LHCN-M2 (cell line): ENCODE measurements around the gene ANLN. TPM values are rescaled to one million over a fixed set of nuclear protein-coding genes. Genes with fewer than 3 reads are reported as not detected.
"Not testable (repeated sequence)": the region's sequence is repeated elsewhere in the genome, so short reads cannot be mapped to it uniquely, and the experiment has no call there.

Source experiments
- DNase-seq: peaks from one replicate; pipeline ENCODE4 v3.0.0-alpha.2; 2012; ENCODE audit warnings: low read depth
- total RNA-seq: library from RNA; depleted of rRNA; stranded (reverse); fragments of >200 nt; gene quantifications from 2 replicates; pipeline ENCODE4 v1.2.3, GENCODE V29; 2014

ANLN gene
- total RNA-seq, 1 experiment from 2014 or later, result 373 TPM

DNA sequence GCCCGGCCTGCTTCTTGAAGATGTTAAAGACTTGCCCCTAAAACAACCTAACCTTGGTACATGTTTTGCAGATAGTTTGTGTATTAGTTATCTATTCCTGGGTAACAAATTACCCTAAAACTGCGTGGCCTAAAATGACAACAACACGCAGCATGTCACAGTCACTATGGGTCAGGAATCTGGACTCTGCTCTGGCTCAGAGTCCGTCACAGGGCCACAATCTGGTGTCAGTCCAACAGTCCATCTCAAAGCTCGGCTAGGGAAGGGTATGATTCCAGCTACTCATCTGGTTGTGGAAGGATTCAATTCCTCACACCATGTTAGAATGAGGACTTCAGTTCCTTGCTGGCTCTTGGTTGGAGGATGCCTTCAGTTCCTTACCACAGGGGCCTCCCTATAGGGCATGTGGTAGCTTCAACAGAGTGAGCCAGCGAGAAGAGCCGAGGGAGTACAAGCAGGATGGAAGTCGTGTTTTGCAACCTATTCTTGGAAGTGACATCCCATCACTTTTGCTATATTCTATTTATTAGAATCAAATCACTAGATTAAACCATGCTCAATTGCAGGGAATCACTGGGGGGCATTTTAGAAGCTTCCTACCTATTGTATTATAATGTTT lies 71.3 kb downstream of the ANLN start:
- no peak for DNase-seq

DNA sequence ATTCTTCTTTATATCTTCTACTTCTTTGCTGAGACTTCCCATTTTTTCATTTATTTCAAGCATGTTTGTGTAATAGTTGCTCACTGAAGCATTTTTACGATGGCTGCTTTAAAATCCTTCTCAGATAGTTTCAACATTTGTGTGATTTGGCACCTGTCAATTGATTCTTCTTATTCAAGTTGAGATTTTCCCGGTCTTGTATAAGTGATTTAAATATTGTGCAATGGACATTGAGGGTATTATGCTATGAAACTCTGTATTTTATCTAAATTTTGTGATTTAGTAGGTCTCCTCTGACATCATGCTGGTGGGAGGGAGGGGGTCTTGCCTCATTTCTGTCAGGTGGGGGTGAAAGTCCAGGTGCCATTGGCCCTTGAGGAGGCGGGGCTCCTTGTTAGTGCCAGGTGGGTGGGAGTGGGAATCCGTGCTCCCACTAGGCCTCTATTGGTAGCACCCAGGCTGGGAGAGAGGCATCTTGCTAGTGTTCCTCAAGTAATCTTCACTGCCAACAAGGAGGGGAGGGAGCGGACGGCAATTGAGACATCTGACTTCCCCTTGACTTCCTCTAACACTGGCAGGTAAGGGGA lies 73.0 kb downstream of the ANLN start:
- no peak for DNase-seq

DNA sequence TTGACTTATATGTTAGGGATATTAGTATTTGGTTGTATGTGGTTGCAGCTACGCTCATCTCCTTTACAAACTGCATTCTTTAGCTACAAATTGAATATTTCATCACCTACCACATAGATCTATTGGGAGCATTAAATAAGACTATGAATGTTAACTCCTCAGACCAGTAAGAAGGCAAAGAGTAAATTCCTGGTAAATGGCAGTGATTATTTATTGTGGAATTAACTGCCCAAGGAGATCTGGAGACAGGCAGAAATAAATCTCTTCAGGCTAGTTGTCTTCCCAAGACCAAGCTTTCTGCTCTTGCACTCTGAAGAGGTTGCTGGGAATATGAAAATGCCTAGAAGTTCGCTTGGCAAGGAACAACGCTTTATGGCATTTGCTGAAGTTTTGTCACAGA lies 74.6 kb downstream of the ANLN start:
- DNase-seq, result no peak

DNA sequence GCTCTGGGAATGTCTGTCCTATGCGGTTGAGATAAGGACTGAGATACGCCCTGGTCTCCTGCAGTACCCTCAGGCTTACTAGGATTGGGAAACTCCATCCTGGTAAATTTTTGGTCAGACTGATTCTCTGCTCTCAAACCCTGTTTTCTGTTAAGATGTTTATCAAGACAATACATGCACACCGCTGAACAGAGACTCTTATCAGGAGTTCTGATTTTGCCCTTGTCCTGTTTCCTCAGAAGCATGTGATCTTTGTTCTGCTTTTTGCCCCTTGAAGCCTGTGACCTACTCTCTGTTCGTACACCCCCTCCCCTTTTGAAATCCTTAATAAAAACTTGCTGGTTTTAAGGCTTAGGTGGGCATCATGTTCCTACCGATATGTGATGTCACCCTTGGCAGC lies 76.3 kb downstream of the ANLN start:
- not testable (repeated sequence) for DNase-seq

DNA sequence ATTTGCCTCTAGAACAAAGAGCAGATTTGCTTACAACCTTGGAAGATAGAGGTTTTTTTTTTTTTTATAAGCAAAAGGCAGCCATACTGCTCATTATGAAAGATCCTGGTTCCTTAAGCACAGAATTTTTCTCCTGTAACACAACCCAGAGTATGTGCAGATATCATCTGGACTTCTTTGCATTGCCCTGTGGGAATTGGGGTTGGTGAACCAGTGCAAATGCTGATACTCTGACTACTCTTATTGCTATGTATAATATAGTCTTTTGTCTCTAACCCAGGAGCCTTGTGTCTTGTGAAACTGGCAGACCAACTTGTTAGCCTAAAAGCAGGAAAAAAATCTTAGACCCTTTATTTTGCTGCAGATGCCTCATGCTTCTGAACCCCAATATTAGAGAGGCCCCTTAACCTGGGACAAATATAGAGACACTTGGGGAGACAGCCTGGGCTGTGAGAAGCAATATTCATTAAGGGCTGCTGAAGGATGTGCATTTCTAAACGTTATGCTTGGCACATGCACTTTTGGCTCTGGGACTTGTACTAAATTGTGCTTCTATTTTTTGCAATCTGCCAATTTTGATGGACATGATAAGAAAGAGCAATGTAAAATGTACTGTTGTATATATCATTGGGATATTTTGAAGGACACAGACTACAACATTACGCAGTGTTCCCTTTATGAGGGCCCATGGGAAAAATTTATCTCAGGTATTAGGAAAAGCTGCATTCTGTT lies 78.9 kb downstream of the ANLN start:
- DNase-seq, result peak; percentile 28

DNA sequence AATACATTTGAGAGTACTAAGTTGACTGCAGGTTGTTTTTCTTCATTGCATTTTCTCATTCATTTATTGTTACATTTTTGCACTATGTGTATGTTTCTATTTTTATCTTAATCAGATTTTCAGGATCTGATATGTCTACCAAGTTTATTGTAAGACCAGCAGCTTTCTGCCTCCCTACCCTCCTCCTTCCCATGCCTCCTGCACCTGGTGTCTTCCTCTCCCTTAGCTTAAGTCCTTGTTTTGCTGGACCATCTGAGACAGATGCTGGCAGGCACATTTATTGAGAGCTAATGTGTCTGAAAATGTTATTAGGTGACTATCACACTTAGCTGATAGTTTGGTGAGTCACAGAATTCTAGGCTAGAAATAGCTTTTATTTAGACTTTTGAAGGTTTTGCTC lies 79.6 kb downstream of the ANLN start:
- DNase-seq, result no peak

DNA sequence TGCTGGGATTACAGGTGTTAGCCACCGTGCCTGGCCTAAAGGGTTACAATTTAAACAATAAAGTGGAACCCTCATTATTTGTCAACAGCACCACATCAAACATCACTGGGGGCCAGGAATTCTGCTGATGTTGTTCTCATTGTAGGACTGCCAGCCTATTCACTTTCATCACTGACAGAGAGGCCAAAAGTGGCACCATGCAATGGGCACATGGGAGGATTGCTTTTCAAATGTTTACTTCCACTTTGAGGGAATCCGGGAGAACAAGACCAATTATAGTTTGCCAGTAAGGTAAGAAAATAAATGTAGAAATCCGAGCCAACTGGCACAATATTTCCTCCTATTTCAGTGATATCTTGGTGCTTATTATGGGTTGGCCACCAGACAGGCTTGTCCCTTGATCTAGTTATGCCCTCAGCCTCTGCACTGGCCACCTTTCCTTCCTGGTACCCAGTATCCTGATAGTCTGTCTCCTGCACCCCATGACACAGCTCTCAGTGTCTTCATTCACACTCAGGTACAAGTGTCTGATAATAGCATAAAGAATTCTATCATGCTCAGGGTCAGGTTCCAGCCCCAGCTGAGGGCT lies 82.6 kb downstream of the ANLN start:
- no peak for DNase-seq

DNA sequence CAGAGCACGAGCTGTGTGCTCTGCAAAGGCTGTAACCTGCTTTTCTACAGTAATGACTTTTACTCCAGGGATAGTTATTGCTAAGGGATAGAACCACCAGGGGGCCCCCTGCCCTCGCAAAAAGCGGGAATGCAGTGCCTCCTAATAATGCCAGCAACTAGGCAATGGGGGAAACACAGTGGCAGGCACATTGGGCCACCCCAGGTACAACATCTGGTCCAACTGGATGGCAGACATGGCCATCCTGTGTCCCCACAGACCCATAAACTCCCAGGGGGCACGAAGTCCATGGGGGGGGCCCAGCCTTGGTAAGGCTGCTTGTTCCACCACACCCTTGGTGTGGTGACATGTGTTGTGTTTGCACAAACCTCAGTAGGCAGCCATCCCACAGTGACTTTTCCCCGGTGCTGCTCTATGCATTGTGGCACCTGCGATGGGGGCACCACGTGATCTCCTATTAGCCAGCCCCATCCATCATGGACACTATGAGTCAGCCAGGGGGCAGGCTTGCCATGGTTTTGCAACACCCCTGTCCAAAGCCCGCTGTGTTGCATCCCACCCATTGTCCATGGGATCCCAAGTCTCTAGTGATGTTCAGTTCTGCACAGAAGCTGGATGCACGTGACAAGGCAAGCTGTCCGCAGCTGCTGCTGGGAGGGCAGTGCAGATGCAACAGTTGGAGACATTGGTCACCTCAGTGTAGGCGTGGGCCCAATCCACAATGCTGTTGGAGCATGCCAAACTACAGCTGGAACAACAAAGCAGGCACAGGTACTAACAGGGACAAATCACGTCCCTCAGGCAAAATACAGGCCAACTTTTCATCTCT lies 84.0 kb downstream of the ANLN start:
- DNase-seq, result peak; percentile 52

DNA sequence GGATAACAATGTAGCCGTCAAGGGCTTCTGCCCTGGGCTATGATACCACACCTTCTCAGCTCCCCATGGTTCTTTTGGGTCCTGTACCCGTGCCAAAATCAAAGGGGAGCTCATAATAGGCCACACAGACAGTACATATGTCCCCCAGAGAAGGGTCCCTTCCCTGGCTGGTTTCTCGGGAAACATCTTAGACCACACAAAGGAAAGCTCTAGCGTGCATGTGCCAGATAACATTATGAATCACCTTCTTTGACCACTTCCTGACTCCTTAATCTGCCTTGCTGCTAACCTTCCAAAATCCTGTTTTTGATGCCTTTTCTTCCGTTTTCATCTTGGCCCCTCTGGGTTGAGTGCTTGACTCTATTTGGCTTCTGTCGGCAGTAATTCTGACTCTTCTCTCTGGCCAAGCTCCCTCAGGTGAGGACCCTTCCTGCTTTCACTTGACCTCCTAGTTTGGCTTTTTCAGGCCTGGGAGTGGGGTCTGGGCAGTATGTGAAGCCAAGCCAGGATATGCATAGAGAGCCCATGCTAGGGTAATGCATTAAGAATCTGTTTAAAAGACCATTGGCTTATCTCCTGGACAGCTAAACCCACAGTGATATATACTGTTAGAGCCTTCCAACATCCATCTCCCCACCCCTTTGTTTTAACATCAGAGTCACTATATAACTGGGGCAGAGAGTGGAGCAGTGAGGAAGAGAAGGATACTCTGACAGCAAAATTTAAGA lies 84.8 kb downstream of the ANLN start:
- peak; percentile 65 for DNase-seq

DNA sequence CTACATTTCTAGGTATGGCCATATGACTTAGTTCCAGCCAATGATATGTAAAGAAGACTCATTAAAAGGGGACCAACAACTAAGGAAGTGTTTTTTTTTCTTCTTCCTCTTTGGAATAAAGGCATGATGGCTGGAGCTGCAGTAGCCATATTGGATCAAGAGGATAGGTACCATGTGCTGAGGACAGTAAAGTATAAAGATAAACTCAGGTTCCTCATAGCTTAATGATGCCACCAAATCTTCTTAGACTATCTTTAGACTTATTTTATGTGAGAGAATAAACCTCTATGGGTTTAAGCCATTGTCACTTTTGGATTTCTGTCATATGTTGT lies 85.3 kb downstream of the ANLN start:
- no peak for DNase-seq

DNA sequence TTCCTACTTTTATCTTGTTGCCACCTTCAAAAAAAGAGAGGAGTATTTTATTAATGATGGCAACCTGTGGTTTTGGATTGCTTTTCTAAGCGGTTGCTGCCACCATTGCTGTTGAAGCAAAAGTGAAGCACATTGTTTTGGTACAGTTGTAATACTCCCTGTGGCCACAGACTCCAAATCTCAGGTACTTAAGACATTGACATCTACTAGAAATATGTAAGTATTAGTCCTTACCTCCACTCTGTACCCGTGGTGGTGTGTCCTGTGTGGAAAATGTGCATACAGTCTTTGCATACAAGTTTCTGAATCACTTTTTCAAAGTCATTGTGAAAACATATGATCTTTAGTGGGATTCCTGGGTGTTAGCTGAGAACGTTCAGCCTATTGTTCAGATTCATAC lies 85.7 kb downstream of the ANLN start:
- DNase-seq, result no peak

DNA sequence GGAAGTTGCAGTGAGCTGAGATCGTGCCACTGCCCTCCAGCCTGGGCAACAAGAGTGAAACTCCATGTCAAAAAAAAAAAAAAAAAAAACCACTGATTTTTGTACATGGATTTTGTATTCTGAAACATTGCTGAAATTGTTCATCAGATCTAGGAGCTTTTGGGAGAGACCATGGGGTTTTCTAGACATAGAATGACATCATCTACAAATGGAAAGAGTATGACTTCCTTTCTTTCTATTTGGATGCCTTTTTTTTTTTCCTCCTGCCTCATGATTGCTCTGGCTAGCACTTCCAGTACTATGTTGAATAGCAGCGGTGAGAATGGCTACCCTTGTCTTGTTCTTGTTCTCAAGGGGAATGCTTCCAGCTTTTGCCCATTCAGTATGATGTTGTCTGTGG lies 89.1 kb downstream of the ANLN start:
- no peak for DNase-seq

DNA sequence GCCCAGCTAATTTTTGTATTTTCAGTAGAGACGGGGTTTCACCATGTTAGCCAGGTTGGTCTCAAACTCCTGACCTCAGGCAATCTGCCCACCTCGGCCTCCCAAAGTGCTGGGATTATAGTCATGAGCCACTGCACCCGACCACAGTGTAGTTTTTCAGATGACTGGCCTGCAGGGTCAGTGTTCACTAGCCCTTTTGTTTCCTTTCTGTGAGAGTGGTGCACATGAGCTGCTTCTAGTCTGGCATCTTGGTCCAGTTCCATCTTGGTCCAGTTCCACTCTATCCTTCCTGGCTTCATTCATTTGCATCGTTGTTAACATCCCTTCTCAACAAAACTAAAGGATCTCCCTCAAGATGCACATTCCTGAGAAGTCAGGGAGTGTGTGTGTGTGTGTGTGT lies 94.2 kb downstream of the ANLN start:
- not testable (repeated sequence) for DNase-seq

DNA sequence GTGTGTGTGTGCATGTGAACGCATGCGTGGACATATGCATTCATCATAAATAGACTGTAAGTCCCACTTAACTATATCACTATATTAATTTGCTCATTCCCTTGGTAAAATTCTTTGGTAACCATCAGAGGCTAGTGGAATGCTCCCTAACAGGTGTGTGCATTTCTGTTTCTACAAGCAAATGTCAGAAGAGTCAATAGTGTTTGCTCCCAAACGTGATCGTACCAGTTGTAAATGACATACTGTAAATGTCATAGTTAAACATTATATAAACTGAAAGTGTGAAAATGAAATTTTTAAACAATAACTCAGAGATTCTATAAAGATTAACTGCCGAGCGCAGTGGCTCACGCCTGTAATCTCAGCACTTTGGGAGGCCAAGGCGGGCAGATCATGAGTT lies 94.6 kb downstream of the ANLN start:
- no peak for DNase-seq

DNA sequence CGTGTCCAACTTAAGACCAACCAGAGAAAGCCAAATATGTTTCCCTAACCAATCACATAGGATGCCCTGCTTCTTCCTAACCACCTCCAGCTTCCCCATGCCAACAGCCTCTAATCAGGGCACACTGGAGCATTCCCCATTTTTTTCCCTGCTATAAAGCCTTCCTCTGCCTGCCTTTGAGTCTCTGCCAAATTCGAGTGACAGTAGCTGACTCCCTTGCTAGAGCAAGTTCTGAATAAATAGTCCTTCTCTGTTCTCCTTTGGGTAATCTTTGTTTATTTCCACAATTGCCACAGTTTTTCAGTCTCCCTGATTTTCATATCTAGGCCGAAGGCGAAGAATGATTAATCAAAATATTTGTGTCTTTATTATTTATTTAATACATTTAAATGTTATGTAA lies 96.7 kb downstream of the ANLN start:
- DNase-seq, result no peak

DNA sequence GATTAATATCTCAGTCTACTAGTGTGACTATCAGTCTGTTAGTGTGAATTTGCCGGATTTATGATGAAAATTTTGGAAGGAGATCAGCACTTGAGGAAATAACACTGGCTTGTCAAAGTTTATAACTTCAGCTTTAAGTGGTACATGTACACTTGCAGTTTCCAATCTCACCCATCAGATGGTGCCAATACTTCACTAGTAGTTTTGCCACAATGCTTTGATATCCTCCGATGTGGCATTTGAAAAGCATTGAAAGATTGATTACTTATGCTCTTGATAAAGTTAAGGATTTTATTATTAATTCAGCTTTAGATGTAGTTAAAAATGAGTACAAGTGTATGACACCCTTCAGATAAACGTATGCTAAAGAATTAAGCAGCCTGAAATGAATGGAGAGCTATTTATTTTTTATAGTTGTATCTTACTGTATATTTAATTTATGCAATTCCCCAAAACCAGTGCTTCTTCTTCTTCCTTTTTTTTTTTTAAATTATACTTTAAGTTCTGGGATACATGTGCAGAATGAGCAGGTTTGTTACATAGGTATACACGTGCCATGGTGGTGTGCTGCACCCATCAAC lies 98.2 kb downstream of the ANLN start:
- peak; percentile 59 for DNase-seq

DNA sequence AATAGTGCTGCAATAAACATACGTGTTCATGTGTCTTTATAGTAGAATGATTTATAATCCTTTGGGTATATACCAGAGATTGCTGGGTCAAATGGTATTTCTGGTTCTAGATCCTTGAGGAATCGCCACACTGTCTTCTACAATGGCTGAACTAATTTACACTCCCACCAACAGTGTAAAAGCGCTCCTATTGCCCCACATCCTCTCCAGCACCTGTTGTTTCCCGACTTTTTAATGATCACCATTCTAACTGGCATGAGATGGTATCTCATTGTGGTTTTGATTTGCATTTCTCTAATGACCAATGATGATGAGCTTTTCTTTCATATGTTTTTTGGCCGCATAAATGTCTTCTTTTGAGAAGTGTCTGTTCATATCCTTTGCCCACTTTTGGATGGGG lies 99.0 kb downstream of the ANLN start:
- not testable (repeated sequence) for DNase-seq

DNA sequence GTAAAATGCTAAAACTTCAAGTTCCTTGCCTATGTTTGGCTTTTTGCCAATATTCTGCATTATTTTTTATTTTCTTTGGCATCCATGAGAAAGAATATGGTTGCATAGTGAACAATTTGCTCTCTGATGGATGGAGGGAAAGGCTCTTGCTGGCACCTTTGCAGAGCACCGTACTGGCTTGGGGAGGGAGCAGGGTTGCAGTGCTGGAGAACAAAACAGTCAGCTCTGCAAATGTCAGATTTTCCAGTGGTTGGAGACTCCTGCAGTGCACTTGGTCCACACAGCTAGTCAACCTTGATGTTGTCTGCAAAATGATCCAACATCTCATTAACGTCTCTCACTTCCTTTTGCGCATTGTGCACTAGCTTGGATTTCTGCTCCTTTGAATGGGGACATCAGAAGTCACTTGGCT lies 100.8 kb downstream of the ANLN start:
- no peak for DNase-seq

DNA sequence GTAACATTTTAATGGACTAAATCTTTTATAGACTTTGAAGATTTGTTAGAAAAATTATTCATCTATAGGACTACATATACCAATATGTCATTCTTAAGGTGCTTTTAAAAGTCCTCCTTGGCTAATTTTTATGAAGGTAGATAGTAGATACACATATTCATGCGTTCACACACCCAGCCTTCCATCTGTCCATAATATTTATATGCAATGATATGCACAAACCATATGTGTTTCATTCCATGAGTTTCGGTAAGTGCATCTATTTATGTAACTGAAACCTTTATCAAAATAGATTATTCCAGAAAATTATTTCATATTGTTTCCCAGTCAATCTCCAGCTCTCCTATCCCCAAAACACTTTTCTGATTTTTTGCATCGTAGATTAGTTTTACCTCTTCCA lies 101.7 kb downstream of the ANLN start:
- no peak for DNase-seq

DNA sequence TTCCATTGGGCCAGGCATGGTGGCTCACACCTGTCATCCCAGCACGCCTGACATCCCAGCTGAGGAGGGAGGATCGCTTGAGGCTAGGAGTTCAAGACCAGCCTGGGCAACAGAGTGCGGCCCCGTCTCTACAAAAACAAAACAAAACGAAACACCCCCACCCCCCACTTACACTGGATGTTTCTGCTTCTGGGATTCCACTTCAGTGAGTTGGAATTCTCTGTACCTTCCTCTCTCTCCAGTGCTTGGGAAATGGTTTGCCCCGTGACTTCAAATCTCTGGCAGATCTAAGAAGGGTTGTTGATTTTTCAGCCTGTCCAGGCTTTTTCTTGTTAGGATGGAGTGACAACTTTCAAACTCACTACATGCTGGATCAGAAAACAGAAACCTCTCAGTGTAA lies 106.9 kb downstream of the ANLN start:
- no peak for DNase-seq

DNA sequence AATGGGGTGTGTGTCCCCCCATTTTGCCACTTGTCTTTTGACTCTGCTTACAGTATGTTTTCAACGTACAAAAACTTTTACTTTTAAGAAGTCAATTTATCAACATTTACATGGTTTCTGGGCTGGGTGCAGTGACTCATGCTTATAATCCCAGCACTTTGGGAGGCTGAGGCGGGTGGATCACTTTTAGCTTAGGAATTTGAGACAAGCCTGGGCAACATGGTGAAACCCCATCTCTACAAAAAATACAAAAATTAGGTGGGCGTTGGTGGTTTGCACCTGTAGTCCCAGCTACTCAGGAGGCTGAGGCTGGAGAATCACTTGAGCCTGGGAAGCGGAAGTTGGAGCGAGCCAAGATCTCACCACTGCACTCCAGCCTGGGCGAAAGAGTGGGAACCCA lies 107.5 kb downstream of the ANLN start:
- DNase-seq, result not testable (repeated sequence)
